HG02610 (cell line): ENCODE data around the gene TTLL11.
"Not testable (repeated sequence)": the region's sequence is repeated elsewhere in the genome, so short reads cannot be mapped to it uniquely, and the experiment has no call there.

Experiments used
- ATAC-seq: cut with Tn5 transposase; IDR thresholded peaks from one replicate; pipeline ENCODE4 v1.9.1; 2021; ENCODE audit warnings: mild to moderate bottlenecking, moderate library complexity; ENCODE audit not compliant: unreplicated experiment

Gene TTLL11

GRCh38 chr9:122125509-122126330, 32.6 kb upstream of the TTLL11 start:
- ATAC-seq: no peak

GRCh38 chr9:122125158-122125508, 32.0 kb upstream of the TTLL11 start:
- ATAC-seq: peak; percentile 68

GRCh38 chr9:122124528-122124927, 31.4 kb upstream of the TTLL11 start:
- ATAC-seq: no peak

- no peak for ATAC-seq
These were observed 30.9 kb upstream of the TTLL11 start for GRCh38 chr9:122124048-122124447.

GRCh38 chr9:122122903-122123632, 30.0 kb upstream of the TTLL11 start:
- no peak for ATAC-seq

GRCh38 chr9:122122468-122122867, 29.4 kb upstream of the TTLL11 start:
- ATAC-seq: no peak

GRCh38 chr9:122121931-122122330, 28.8 kb upstream of the TTLL11 start:
- no peak for ATAC-seq

GRCh38 chr9:122121391-122121790, 28.3 kb upstream of the TTLL11 start:
- no peak for ATAC-seq

GRCh38 chr9:122120316-122121071, 27.4 kb upstream of the TTLL11 start:
- ATAC-seq: no peak

GRCh38 chr9:122119721-122120120, 26.6 kb upstream of the TTLL11 start:
- no peak for ATAC-seq

- ATAC-seq: no peak
These were observed 26.0 kb upstream of the TTLL11 start for GRCh38 chr9:122119166-122119521.

GRCh38 chr9:122118343-122119165, 25.4 kb upstream of the TTLL11 start:
- no peak for ATAC-seq

- ATAC-seq: not testable (repeated sequence)
These were observed 24.1 kb upstream of the TTLL11 start for GRCh38 chr9:122117241-122117640.

GRCh38 chr9:122116448-122117173, 23.5 kb upstream of the TTLL11 start:
- ATAC-seq: no peak

- ATAC-seq: no peak
These were observed 22.9 kb upstream of the TTLL11 start for GRCh38 chr9:122116040-122116439.

- ATAC-seq: no peak
These were observed 22.3 kb upstream of the TTLL11 start for GRCh38 chr9:122115176-122116035.

GRCh38 chr9:122113574-122113973, 20.5 kb upstream of the TTLL11 start:
- no peak for ATAC-seq

GRCh38 chr9:122112238-122112637, 19.1 kb upstream of the TTLL11 start:
- ATAC-seq: no peak

GRCh38 chr9:122111413-122112085, 18.4 kb upstream of the TTLL11 start:
- ATAC-seq: no peak
